Activated CD8-positive, alpha-beta memory T cell treated with anti-CD3 and anti-CD28 coated beads for 36 hours (primary cell): ENCODE results near the gene TMEM217. TPM values are rescaled to one million over a fixed set of nuclear protein-coding genes. Genes with fewer than 3 reads are reported as not detected.
"Not testable (repeated sequence)": the region's sequence is repeated elsewhere in the genome, so short reads cannot be mapped to it uniquely, and the experiment has no call there.

ENCODE experiments used
- CTCF ChIA-PET: fragments of 350-600 bp; sonication (Branson Sonifier 250); formaldehyde crosslinking; loops from one replicate; lab custom pipeline; 2021; ENCODE audit warnings: antibody characterized with exemption; lab: Charles Lee
- POLR2A ChIA-PET: fragments of 350-600 bp; sonication (Branson Sonifier 250); formaldehyde crosslinking; loops from one replicate; lab custom pipeline; 2021; ENCODE audit warnings: antibody characterized with exemption; lab: Charles Lee
- total RNA-seq, 2 experiments: library from RNA; stranded (reverse); gene quantifications; one replicate each; pipeline ENCODE4 v1.2.3, GENCODE V29; 2021

TMEM217 gene
- total RNA-seq, 2 experiments from 2014 or later, result 5.1 to 5.7 TPM

GRCh38 chr6:37180610-37181009 is 77.3 kb downstream of the TMEM217 start:
- POLR2A ChIA-PET, result not testable (repeated sequence)
- CTCF ChIA-PET, result interaction anchor here (0.9 to 3.8 kb wide), 3 partner anchors 10 to 161 kb away, joined by 5 to 23 read pairs (median 18); no protein-coding TSS in a partner anchor

GRCh38 chr6:37180075-37180474 is 77.9 kb downstream of the TMEM217 start:
- POLR2A ChIA-PET, result no interaction called here
- CTCF ChIA-PET, result interaction anchor here (0.9 to 3.8 kb wide), 3 partner anchors 9 to 161 kb away, joined by 5 to 23 read pairs (median 18); no protein-coding TSS in a partner anchor

- CTCF ChIA-PET, result interaction anchor here (1.2 to 4.9 kb wide), 2 partner anchors 31 to 149 kb away, joined by 6 to 28 read pairs; no protein-coding TSS in a partner anchor
- POLR2A ChIA-PET, result no interaction called here
Observed at GRCh38 chr6:37177935-37178517, 79.9 kb downstream of the TMEM217 start.

DNA sequence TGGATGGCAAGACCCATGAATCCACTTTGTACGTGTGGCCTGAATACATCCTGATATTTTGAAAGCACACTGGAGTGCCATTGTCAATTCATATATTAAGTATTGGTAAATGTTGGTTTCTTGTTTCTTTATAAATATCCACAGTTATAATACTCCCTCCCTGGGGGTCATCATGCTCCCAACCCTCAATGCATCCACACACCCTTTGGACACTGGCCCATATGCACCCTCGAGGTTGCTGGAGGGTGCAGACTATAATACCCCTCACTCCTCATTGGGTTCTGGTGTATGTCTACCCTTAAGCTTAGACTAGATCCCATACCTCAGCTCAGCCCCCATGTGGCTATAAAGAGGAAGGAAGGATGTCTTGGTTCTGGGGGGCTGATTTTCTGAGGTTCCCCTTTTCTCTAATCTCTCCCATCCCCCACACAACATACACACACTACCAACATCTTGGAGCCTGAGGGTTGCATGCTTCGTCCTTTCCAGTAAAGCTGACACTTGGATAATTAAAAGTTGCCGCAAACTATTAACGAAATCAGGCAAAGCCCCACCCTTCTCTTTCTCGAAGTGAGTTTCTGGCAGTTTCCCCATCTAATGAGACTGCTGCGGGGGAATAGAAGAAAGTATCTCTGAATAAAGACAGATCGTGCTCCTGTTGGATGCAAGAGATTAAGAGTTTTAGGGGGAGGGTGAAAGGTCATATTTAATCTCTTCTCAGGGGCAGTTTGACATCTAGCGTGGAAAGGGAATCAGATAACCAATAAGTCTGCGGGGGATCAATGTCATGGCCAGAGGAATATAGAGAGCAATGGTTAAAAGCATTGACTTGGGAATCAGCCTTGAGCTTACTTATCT is 80.6 kb downstream of the TMEM217 start:
- ChIA-PET CTCF (interaction anchor here (0.7 to 4.9 kb wide), 7 partner anchors 24 to 159 kb away, joined by 3 to 28 read pairs (median 8); no protein-coding TSS in a partner anchor), POLR2A (no interaction called here)

- ChIA-PET CTCF (interaction anchor here (0.7 to 4.9 kb wide), 9 partner anchors 12 to 158 kb away, joined by 3 to 28 read pairs (median 8); no protein-coding TSS in a partner anchor), POLR2A (interaction anchor here (0.6 to 1.4 kb wide), 4 partner anchors 27 to 569 kb away, joined by 3 to 4 read pairs (median 3); no protein-coding TSS in a partner anchor)
Observed at GRCh38 chr6:37176268-37177076, 81.5 kb downstream of the TMEM217 start.

GRCh38 chr6:37175332-37176267 is 82.3 kb downstream of the TMEM217 start:
- POLR2A ChIA-PET, result interaction anchor here (0.6 to 1.4 kb wide), 5 partner anchors 28 to 568 kb away, joined by 3 to 4 read pairs (median 3); no protein-coding TSS in a partner anchor
- CTCF ChIA-PET, result interaction anchor here (1.0 to 4.9 kb wide), 6 partner anchors 13 to 156 kb away, joined by 3 to 28 read pairs (median 8); no protein-coding TSS in a partner anchor

- POLR2A ChIA-PET, result interaction anchor here (0.7 to 6.3 kb wide), 3 partner anchors 9 to 125 kb away, joined by 3 to 87 read pairs (median 4); no protein-coding TSS in a partner anchor
- CTCF ChIA-PET, result interaction anchor here (1.4 to 6.6 kb wide), 5 partner anchors 9 to 153 kb away, joined by 3 to 124 read pairs (median 12); no protein-coding TSS in a partner anchor
Observed at GRCh38 chr6:37174515-37175331, 83.2 kb downstream of the TMEM217 start.

- POLR2A ChIA-PET, result interaction anchor here (0.8 to 6.3 kb wide), 6 partner anchors 20 to 147 kb away, joined by 3 to 87 read pairs (median 4); no protein-coding TSS in a partner anchor
Observed at GRCh38 chr6:37174196-37174514, 83.8 kb downstream of the TMEM217 start.

GRCh38 chr6:37173493-37174195 is 84.3 kb downstream of the TMEM217 start:
- POLR2A ChIA-PET, result interaction anchor here (0.7 to 6.3 kb wide), 13 partner anchors 10 to 156 kb away, joined by 3 to 87 read pairs (median 4); no protein-coding TSS in a partner anchor
- CTCF ChIA-PET, result interaction anchor here (0.7 to 6.6 kb wide), 14 partner anchors 10 to 152 kb away, joined by 3 to 124 read pairs (median 15); no protein-coding TSS in a partner anchor

More at GRCh38 chr6:37174196-37174514, 83.8 kb downstream of the TMEM217 start:
- CTCF ChIA-PET, result interaction anchor here (1.4 to 6.6 kb wide), 7 partner anchors 9 to 153 kb away, joined by 3 to 124 read pairs (median 16); no protein-coding TSS in a partner anchor

GRCh38 chr6:37172912-37173492 is 84.9 kb downstream of the TMEM217 start:
- POLR2A ChIA-PET, result interaction anchor here (0.7 to 6.3 kb wide), 13 partner anchors 10 to 155 kb away, joined by 3 to 87 read pairs (median 4); no protein-coding TSS in a partner anchor
- CTCF ChIA-PET, result interaction anchor here (0.7 to 6.6 kb wide), 22 partner anchors 9 to 152 kb away, joined by 3 to 124 read pairs (median 6); no protein-coding TSS in a partner anchor

DNA sequence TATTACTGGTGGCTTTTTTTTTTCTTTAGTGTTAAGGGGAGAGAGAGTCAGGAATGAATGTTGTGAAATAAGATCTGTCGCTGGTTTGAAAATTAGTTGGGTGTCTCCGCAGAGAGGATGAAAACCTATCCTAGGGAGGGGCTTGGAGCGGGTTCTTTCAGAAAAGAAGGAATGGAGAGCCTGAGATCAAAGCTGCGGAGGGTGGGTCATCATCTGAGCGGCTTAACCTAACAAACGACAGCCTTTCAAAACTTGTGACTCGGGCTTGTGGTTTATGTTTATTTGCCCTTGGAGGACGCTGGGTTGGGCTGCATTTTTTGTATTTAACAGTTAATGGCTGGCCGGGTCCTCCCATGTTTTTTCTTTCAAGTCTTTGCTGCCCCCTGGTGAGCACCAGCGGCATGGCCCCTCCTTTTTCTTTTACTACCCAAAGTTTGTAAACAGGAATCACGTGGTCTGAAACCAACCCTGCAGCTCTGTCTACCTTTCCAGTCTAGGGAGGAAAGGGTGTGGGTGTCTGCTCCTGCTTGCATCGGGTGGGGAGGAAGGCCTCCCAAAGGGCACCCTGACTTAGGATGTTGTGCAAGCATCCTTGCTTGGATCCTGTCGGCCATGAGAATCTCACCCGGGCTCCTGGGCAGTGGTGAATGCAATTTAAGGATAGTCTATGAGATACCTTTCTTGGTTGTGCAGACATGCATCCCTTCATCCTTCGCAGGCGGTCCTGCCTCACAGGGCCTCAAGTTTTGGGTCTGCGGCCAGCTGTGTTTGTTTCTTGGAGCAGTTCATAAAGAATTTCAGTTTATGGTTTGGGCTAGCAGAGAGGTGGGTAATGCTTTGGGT is 85.8 kb downstream of the TMEM217 start:
- ChIA-PET POLR2A (interaction anchor here (0.7 to 6.3 kb wide), 10 partner anchors 15 to 154 kb away, joined by 3 to 87 read pairs (median 8); no protein-coding TSS in a partner anchor), CTCF (interaction anchor here (0.6 to 6.6 kb wide), 30 partner anchors 9 to 186 kb away, joined by 3 to 124 read pairs (median 4); partner anchors contain the start of gene MTCH1)

- CTCF ChIA-PET, result interaction anchor here (0.6 to 6.6 kb wide), 29 partner anchors 9 to 185 kb away, joined by 3 to 124 read pairs (median 5); partner anchors contain the start of gene MTCH1
- POLR2A ChIA-PET, result interaction anchor here (0.5 to 6.3 kb wide), 14 partner anchors 12 to 289 kb away, joined by 3 to 87 read pairs (median 8); no protein-coding TSS in a partner anchor
Observed at GRCh38 chr6:37171201-37171969, 86.6 kb downstream of the TMEM217 start.
